ENCODE results near the gene RALGDS.
"Not testable (repeated sequence)": the region's sequence is repeated elsewhere in the genome, so short reads cannot be mapped to it uniquely, and the experiment has no call there.

RALGDS gene

GRCh38 chr9:133086894-133087293 is 34.1 kb downstream of the RALGDS start:
- no peak overlapping the region for H3K4me3 Mint-ChIP-seq
- no peak overlapping the region for H3K27ac Mint-ChIP-seq
- H3K9me3 Mint-ChIP-seq (ENCODE audit: low read depth) = no peaks in the 10 kb centered on the region
- no peaks in the 10 kb centered on the region for H3K4me1 Mint-ChIP-seq (ENCODE audit: low read depth)
- H3K27me3 Mint-ChIP-seq = no peaks in the 10 kb centered on the region
- no peaks in the 10 kb centered on the region for H3K36me3 Mint-ChIP-seq

- H3K27ac Mint-ChIP-seq; H3K36me3 Mint-ChIP-seq; H3K4me1 Mint-ChIP-seq (ENCODE audit: low read depth); H3K4me3 Mint-ChIP-seq; H3K27me3 Mint-ChIP-seq; H3K9me3 Mint-ChIP-seq (ENCODE audit: low read depth): not testable (repeated sequence)
These were observed 34.7 kb downstream of the RALGDS start for GRCh38 chr9:133086212-133086860.

GRCh38 chr9:133083688-133084087 is 37.4 kb downstream of the RALGDS start:
- not testable (repeated sequence) for H3K27ac Mint-ChIP-seq; H3K36me3 Mint-ChIP-seq; H3K9me3 Mint-ChIP-seq (ENCODE audit: low read depth); H3K27me3 Mint-ChIP-seq; H3K4me1 Mint-ChIP-seq (ENCODE audit: low read depth); H3K4me3 Mint-ChIP-seq

GRCh38 chr9:133081957-133082644 is 38.9 kb downstream of the RALGDS start:
- not testable (repeated sequence) for H3K27me3 Mint-ChIP-seq; H3K36me3 Mint-ChIP-seq; H3K4me1 Mint-ChIP-seq (ENCODE audit: low read depth); H3K4me3 Mint-ChIP-seq; H3K9me3 Mint-ChIP-seq (ENCODE audit: low read depth); H3K27ac Mint-ChIP-seq

- H3K9me3 Mint-ChIP-seq (ENCODE audit: low read depth); H3K4me3 Mint-ChIP-seq; H3K27ac Mint-ChIP-seq; H3K36me3 Mint-ChIP-seq; H3K27me3 Mint-ChIP-seq; H3K4me1 Mint-ChIP-seq (ENCODE audit: low read depth): not testable (repeated sequence)
These were observed 40.0 kb downstream of the RALGDS start for GRCh38 chr9:133080786-133081779.

- peaks cover 2% of the 10 kb centered on the region for H3K27me3 Mint-ChIP-seq
- no peak overlapping the region for H3K4me3 Mint-ChIP-seq
- no peaks in the 10 kb centered on the region for H3K4me1 Mint-ChIP-seq (ENCODE audit: low read depth)
- no peaks in the 10 kb centered on the region for H3K36me3 Mint-ChIP-seq
- no peak overlapping the region for H3K27ac Mint-ChIP-seq
- H3K9me3 Mint-ChIP-seq (ENCODE audit: low read depth) = no peaks in the 10 kb centered on the region
These were observed 40.9 kb downstream of the RALGDS start for GRCh38 chr9:133080161-133080560.

- Mint-ChIP-seq H3K4me3 (no peak overlapping the region), H3K27ac (no peak overlapping the region), H3K36me3 (no peaks in the 10 kb centered on the region), H3K9me3 (ENCODE audit: low read depth) (no peaks in the 10 kb centered on the region), H3K4me1 (ENCODE audit: low read depth) (no peaks in the 10 kb centered on the region), H3K27me3 (peaks cover 2% of the 10 kb centered on the region)
These were observed 42.6 kb downstream of the RALGDS start for GRCh38 chr9:133078486-133078885.

GRCh38 chr9:133076691-133077090 is 44.3 kb downstream of the RALGDS start:
- Mint-ChIP-seq H3K4me1 (ENCODE audit: low read depth) (no peaks in the 10 kb centered on the region), H3K27ac (no peak overlapping the region), H3K27me3 (peaks cover 2% of the 10 kb centered on the region), H3K36me3 (no peaks in the 10 kb centered on the region), H3K4me3 (no peak overlapping the region), H3K9me3 (ENCODE audit: low read depth) (no peaks in the 10 kb centered on the region)

- H3K4me3 Mint-ChIP-seq = no peak overlapping the region
- no peaks in the 10 kb centered on the region for H3K4me1 Mint-ChIP-seq (ENCODE audit: low read depth)
- H3K36me3 Mint-ChIP-seq = no peaks in the 10 kb centered on the region
- H3K9me3 Mint-ChIP-seq (ENCODE audit: low read depth) = no peaks in the 10 kb centered on the region
- no peak overlapping the region for H3K27ac Mint-ChIP-seq
- peaks cover 2% of the 10 kb centered on the region for H3K27me3 Mint-ChIP-seq
These were observed 45.0 kb downstream of the RALGDS start for GRCh38 chr9:133075925-133076630.

- H3K27me3 Mint-ChIP-seq = no peaks in the 10 kb centered on the region
- H3K9me3 Mint-ChIP-seq (ENCODE audit: low read depth) = no peaks in the 10 kb centered on the region
- H3K36me3 Mint-ChIP-seq = no peaks in the 10 kb centered on the region
- H3K4me1 Mint-ChIP-seq (ENCODE audit: low read depth) = no peaks in the 10 kb centered on the region
- H3K27ac Mint-ChIP-seq = no peak overlapping the region
- H3K4me3 Mint-ChIP-seq = no peak overlapping the region
These were observed 46.9 kb downstream of the RALGDS start for GRCh38 chr9:133074111-133074651.

- Mint-ChIP-seq H3K27me3 (no peaks in the 10 kb centered on the region), H3K4me3 (no peak overlapping the region), H3K27ac (no peak overlapping the region), H3K9me3 (ENCODE audit: low read depth) (no peaks in the 10 kb centered on the region), H3K36me3 (no peaks in the 10 kb centered on the region), H3K4me1 (ENCODE audit: low read depth) (no peaks in the 10 kb centered on the region)
These were observed 47.7 kb downstream of the RALGDS start for GRCh38 chr9:133073086-133074014.

- not testable (repeated sequence) for H3K4me3 Mint-ChIP-seq; H3K27ac Mint-ChIP-seq; H3K27me3 Mint-ChIP-seq; H3K9me3 Mint-ChIP-seq (ENCODE audit: low read depth); H3K4me1 Mint-ChIP-seq (ENCODE audit: low read depth); H3K36me3 Mint-ChIP-seq
These were observed 48.8 kb downstream of the RALGDS start for GRCh38 chr9:133072210-133072609.

GRCh38 chr9:133071484-133072150 is 49.4 kb downstream of the RALGDS start:
- no peaks in the 10 kb centered on the region for H3K36me3 Mint-ChIP-seq
- H3K9me3 Mint-ChIP-seq (ENCODE audit: low read depth) = no peaks in the 10 kb centered on the region
- no peaks in the 10 kb centered on the region for H3K27me3 Mint-ChIP-seq
- no peak overlapping the region for H3K27ac Mint-ChIP-seq
- H3K4me1 Mint-ChIP-seq (ENCODE audit: low read depth) = no peaks in the 10 kb centered on the region
- no peak overlapping the region for H3K4me3 Mint-ChIP-seq
